Measurements from ENCODE around the gene PRPF6.

GRCh38 chr20:63982937-63983336 lies 2.0 kb downstream of the PRPF6 start:
- TF ChIP-seq POLR2A (IDR thresholded peaks at IDR 0.05; ENCODE audit: low read depth, low read length) (no peak), TAF1 (IDR thresholded peaks at IDR 0.05; ENCODE audit: borderline replicate concordance, low read depth, low read length) (no peak), POLR2AphosphoS5 (IDR thresholded peaks at IDR 0.05; ENCODE audit: low read depth, low read length) (no peak)
